Stimulated activated naive B cell treated with anti-CD40 and anti-IgM and Interleukin-4, amounts not matched to agents 10 μg/mL and 1 μg/mL and 100 μg/mL, for 72 hours (primary cell): ENCODE results near the gene SBF2.
"Not testable (repeated sequence)": the region's sequence is repeated elsewhere in the genome, so short reads cannot be mapped to it uniquely, and the experiment has no call there.

Experiments used
- ATAC-seq, 2 donors: fragments of 150-1000 bp; cut with Tn5 transposase; replicated peaks; 2 replicates each; pipeline ENCODE4 v1.10.0; 2021; ENCODE audit warnings: moderate library complexity in 1 of 2
- DNase-seq: peaks from one replicate; pipeline ENCODE4 v3.0.0; 2021
- H3K27ac Mint-ChIP-seq: one replicate; pipeline ENCODE4 v1.8.0; 2022; ENCODE audit warnings: mild to moderate bottlenecking, mixed read lengths
- H3K27me3 Mint-ChIP-seq, 2 donors: one replicate each; pipeline ENCODE4 v1.8.0; 2022; ENCODE audit warnings: mixed read lengths in 2 of 2
- H3K36me3 Mint-ChIP-seq, 2 donors: one replicate each; pipeline ENCODE4 v1.8.0; 2022; ENCODE audit warnings: mixed read lengths in 2 of 2, mild to moderate bottlenecking in 1 of 2
- H3K4me1 Mint-ChIP-seq, 2 donors: one replicate each; pipeline ENCODE4 v1.8.0; 2022; ENCODE audit warnings: mixed read lengths in 2 of 2, mild to moderate bottlenecking in 1 of 2
- H3K4me3 Mint-ChIP-seq, 2 donors: one replicate each; pipeline ENCODE4 v1.8.0; 2022; ENCODE audit warnings: mild to moderate bottlenecking in 2 of 2, mixed read lengths in 2 of 2, moderate library complexity in 1 of 2
- H3K9me3 Mint-ChIP-seq, 2 donors: one replicate each; pipeline ENCODE4 v1.8.0; 2022; ENCODE audit warnings: mixed read lengths in 2 of 2, mild to moderate bottlenecking in 1 of 2

Gene SBF2

GRCh38 chr11:10107497-10107896 lies 186.5 kb downstream of the SBF2 start:
- H3K27me3 Mint-ChIP-seq = no peaks in the 10 kb centered on the region

GRCh38 chr11:10097615-10098014 lies 196.4 kb downstream of the SBF2 start:
- no peak overlapping the region for H3K4me3 Mint-ChIP-seq
- H3K4me1 Mint-ChIP-seq = no peaks in the 10 kb centered on the region
- H3K27me3 Mint-ChIP-seq = no peaks in the 10 kb centered on the region
- DNase-seq (no peak), ATAC-seq (no peak)
- no peak overlapping the region for H3K27ac Mint-ChIP-seq
- peaks cover 13 to 22% of the 10 kb centered on the region in 2 donors for H3K9me3 Mint-ChIP-seq
- H3K36me3 Mint-ChIP-seq = peaks cover 18 to 32% of the 10 kb centered on the region in 2 donors

More at GRCh38 chr11:10107497-10107896, 186.5 kb downstream of the SBF2 start:
- Mint-ChIP-seq H3K4me3 (no peak overlapping the region), H3K27ac (no peak overlapping the region), H3K4me1 (no peaks in the 10 kb centered on the region), H3K9me3 (no peaks in the 10 kb centered on the region), H3K36me3 (peaks cover 0 to 6% of the 10 kb centered on the region in 2 donors)
- no peak for DNase-seq
- no peak for ATAC-seq

GRCh38 chr11:10096987-10097386 lies 197.0 kb downstream of the SBF2 start:
- H3K4me1 Mint-ChIP-seq = no peaks in the 10 kb centered on the region
- H3K9me3 Mint-ChIP-seq = peaks cover 13 to 22% of the 10 kb centered on the region in 2 donors
- ATAC-seq (no peak), DNase-seq (no peak)
- no peak overlapping the region for H3K27ac Mint-ChIP-seq
- H3K4me3 Mint-ChIP-seq = no peak overlapping the region
- H3K27me3 Mint-ChIP-seq = no peaks in the 10 kb centered on the region
- peaks cover 18 to 32% of the 10 kb centered on the region in 2 donors for H3K36me3 Mint-ChIP-seq

GRCh38 chr11:10095412-10096208 lies 198.4 kb downstream of the SBF2 start:
- H3K9me3 Mint-ChIP-seq = peaks cover 13 to 18% of the 10 kb centered on the region in 2 donors

GRCh38 chr11:10092426-10092825 lies 201.6 kb downstream of the SBF2 start:
- H3K9me3 Mint-ChIP-seq = no peaks in the 10 kb centered on the region
- no peak overlapping the region for H3K27ac Mint-ChIP-seq
- DNase-seq (no peak), ATAC-seq (no peak)
- no peaks in the 10 kb centered on the region for H3K27me3 Mint-ChIP-seq
- H3K4me3 Mint-ChIP-seq = no peak overlapping the region
- H3K4me1 Mint-ChIP-seq = no peaks in the 10 kb centered on the region
- H3K36me3 Mint-ChIP-seq = peaks cover 0 to under 1% of the 10 kb centered on the region in 2 donors

More at GRCh38 chr11:10095412-10096208, 198.4 kb downstream of the SBF2 start:
- ATAC-seq (no peak), DNase-seq (no peak)
- Mint-ChIP-seq H3K27ac (no peak overlapping the region), H3K27me3 (no peaks in the 10 kb centered on the region), H3K4me3 (no peak overlapping the region), H3K4me1 (no peaks in the 10 kb centered on the region), H3K36me3 (peaks cover 15 to 26% of the 10 kb centered on the region in 2 donors)

GRCh38 chr11:10091314-10092045 lies 202.5 kb downstream of the SBF2 start:
- ATAC-seq (no peak), DNase-seq (no peak)
- H3K36me3 Mint-ChIP-seq = no peaks in the 10 kb centered on the region
- H3K27ac Mint-ChIP-seq = no peak overlapping the region
- no peaks in the 10 kb centered on the region for H3K27me3 Mint-ChIP-seq
- no peaks in the 10 kb centered on the region for H3K9me3 Mint-ChIP-seq
- H3K4me1 Mint-ChIP-seq = no peaks in the 10 kb centered on the region
- H3K4me3 Mint-ChIP-seq = no peak overlapping the region

GRCh38 chr11:10087923-10088225 lies 206.1 kb downstream of the SBF2 start:
- H3K27ac Mint-ChIP-seq, H3K4me1 Mint-ChIP-seq, DNase-seq, H3K27me3 Mint-ChIP-seq, H3K36me3 Mint-ChIP-seq, ATAC-seq, H3K9me3 Mint-ChIP-seq, H3K4me3 Mint-ChIP-seq: not testable (repeated sequence)

- H3K27ac Mint-ChIP-seq = no peak overlapping the region
- peaks cover 7 to 9% of the 10 kb centered on the region in 2 donors for H3K36me3 Mint-ChIP-seq
- no peak for ATAC-seq
- H3K4me1 Mint-ChIP-seq = no peaks in the 10 kb centered on the region
- no peaks in the 10 kb centered on the region for H3K27me3 Mint-ChIP-seq
- H3K4me3 Mint-ChIP-seq = no peak overlapping the region
- DNase-seq = no peak
- peaks cover 4 to 5% of the 10 kb centered on the region in 2 donors for H3K9me3 Mint-ChIP-seq
Measured at GRCh38 chr11:10087186-10087922, 206.7 kb downstream of the SBF2 start.

- Mint-ChIP-seq H3K27ac (no peak overlapping the region), H3K27me3 (no peaks in the 10 kb centered on the region), H3K4me3 (no peak overlapping the region), H3K36me3 (peaks cover 14 to 30% of the 10 kb centered on the region in 2 donors), H3K9me3 (peaks cover 7 to 17% of the 10 kb centered on the region in 2 donors), H3K4me1 (peaks cover 4 to 9% of the 10 kb centered on the region in 2 donors)
- DNase-seq (no peak), ATAC-seq (no peak)
Measured at GRCh38 chr11:10080138-10080537, 213.9 kb downstream of the SBF2 start.

GRCh38 chr11:10076458-10077141 lies 217.4 kb downstream of the SBF2 start:
- no peak overlapping the region for H3K4me3 Mint-ChIP-seq
- peak; percentile 65 to 75 for ATAC-seq

GRCh38 chr11:10075141-10075540 lies 218.9 kb downstream of the SBF2 start:
- no peak overlapping the region for H3K27ac Mint-ChIP-seq
- peak in 1 of 2 donors; percentile 34 for ATAC-seq
- H3K36me3 Mint-ChIP-seq = peaks cover 4 to 13% of the 10 kb centered on the region in 2 donors
- peaks cover 4 to 9% of the 10 kb centered on the region in 2 donors for H3K9me3 Mint-ChIP-seq
- no peak overlapping the region for H3K4me3 Mint-ChIP-seq
- DNase-seq = no peak
- no peaks in the 10 kb centered on the region for H3K27me3 Mint-ChIP-seq
- peaks cover 4 to 9% of the 10 kb centered on the region in 2 donors for H3K4me1 Mint-ChIP-seq

More at GRCh38 chr11:10076458-10077141, 217.4 kb downstream of the SBF2 start:
- Mint-ChIP-seq H3K27me3 (no peaks in the 10 kb centered on the region), H3K4me1 (peaks cover 4 to 9% of the 10 kb centered on the region in 2 donors), H3K27ac (no peak overlapping the region), H3K36me3 (peaks cover 4 to 14% of the 10 kb centered on the region in 2 donors), H3K9me3 (peaks cover 0 to 10% of the 10 kb centered on the region in 2 donors)
- DNase-seq = peak; percentile 17

- H3K36me3 Mint-ChIP-seq = peaks cover 0 to 4% of the 10 kb centered on the region in 2 donors
- DNase-seq (no peak), ATAC-seq (no peak)
- H3K27me3 Mint-ChIP-seq = no peaks in the 10 kb centered on the region
- H3K4me1 Mint-ChIP-seq = peaks cover 4 to 11% of the 10 kb centered on the region in 2 donors
- H3K4me3 Mint-ChIP-seq = no peak overlapping the region
- no peak overlapping the region for H3K27ac Mint-ChIP-seq
- peaks cover 3 to 4% of the 10 kb centered on the region in 2 donors for H3K9me3 Mint-ChIP-seq
Measured at GRCh38 chr11:10072841-10073240, 221.2 kb downstream of the SBF2 start.

GRCh38 chr11:10072142-10072541 lies 221.9 kb downstream of the SBF2 start:
- Mint-ChIP-seq H3K4me3 (no peak overlapping the region), H3K27ac (no peak overlapping the region), H3K4me1 (peaks cover 4 to 15% of the 10 kb centered on the region in 2 donors), H3K36me3 (peaks cover 0 to 4% of the 10 kb centered on the region in 2 donors), H3K27me3 (no peaks in the 10 kb centered on the region), H3K9me3 (peaks cover 3 to 4% of the 10 kb centered on the region in 2 donors)
- ATAC-seq (no peak), DNase-seq (no peak)
